Mononuclear cell (primary cell): ENCODE data around the gene FABP3. TPM values are rescaled to one million over a fixed set of nuclear protein-coding genes. Genes with fewer than 3 reads are reported as not detected.

Source experiments
- H3K27me3 ChIP-seq: 2 replicates; pipeline ENCODE4 v1.6.0; 2011; ENCODE audit warnings: low read length, control low read depth; ENCODE audit not compliant: insufficient read depth
- H3K4me1 ChIP-seq: 2 replicates; pipeline ENCODE4 v1.5.1; 2011; ENCODE audit warnings: mild to moderate bottlenecking, low read length, control low read depth; ENCODE audit not compliant: insufficient read depth
- H3K4me3 ChIP-seq: 2 replicates; pipeline ENCODE4 v1.5.1; 2011; ENCODE audit warnings: mild to moderate bottlenecking, low read length, moderate library complexity
- H3K9me3 ChIP-seq: 2 replicates; pipeline ENCODE4 v1.5.1; 2011; ENCODE audit warnings: low read depth, mild to moderate bottlenecking, control low read depth, low read length
- total RNA-seq: library from RNA; depleted of rRNA; stranded (reverse); fragments of >200 nt; gene quantifications from one replicate; pipeline ENCODE4 v1.2.3, GENCODE V29; 2012

FABP3 gene
- total RNA-seq = not detected

DNA sequence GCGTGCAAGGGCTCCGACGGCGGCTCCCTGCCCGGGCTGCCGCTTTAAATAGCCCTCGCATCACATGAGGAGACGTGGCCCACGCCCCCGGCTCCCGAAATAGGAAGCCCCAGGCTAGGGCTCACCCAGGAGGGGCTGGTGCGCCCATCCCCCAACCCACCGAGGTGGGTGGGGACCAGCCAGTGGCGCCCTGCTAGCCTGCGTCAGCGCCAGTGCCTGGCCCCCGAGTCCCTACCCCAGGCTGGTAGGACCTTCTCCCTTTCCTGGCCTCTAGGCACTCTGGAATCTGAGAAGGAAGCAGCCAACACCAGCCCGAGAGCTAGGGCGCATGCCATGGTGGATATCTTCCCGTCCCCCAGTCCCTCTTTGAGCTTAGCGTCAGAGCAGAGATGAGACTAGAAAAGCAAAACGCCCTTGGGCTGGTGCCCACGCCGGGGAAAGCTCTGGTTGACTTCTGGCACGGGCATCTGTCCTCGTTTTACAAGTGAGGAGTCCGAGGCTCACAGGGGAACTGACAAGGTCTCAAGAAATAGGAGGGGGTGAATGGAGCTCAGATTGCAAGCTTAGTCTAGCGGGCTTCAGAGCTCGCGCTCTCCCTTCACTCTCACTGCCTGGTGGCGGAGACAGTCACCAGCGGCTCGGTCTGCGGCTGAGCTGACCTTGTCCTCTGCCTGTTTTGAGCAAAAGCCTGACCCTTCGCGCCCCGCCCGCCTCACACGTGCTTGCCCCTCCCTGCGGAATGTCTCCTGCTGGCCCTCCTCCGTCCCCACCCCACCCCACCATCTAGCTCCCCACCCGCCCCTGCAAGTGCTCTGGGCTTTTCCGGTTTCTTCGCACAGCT is at the start of gene FABP3:
TSS of gene FABP3 (minus strand) at position 21 of the 841 bp plus-strand sequence. CDS start 62 bp downstream, outside the sequence.
- H3K4me3 ChIP-seq = peak within 1 kb of the TSS; percentile 10
- H3K27me3 ChIP-seq = no peaks in the 10 kb centered on the region
- H3K9me3 ChIP-seq = no peaks in the 10 kb centered on the region
- H3K4me1 ChIP-seq = peaks cover 11% of the 10 kb centered on the region

GRCh38 chr1:31421371-31422040 is 48.6 kb upstream of the FABP3 start:
- Histone ChIP-seq H3K27me3 (no peaks in the 10 kb centered on the region), H3K4me3 (no peak overlapping the region), H3K4me1 (peaks cover 15% of the 10 kb centered on the region), H3K9me3 (no peaks in the 10 kb centered on the region)

- Histone ChIP-seq H3K4me3 (no peak overlapping the region), H3K9me3 (no peaks in the 10 kb centered on the region), H3K27me3 (no peaks in the 10 kb centered on the region), H3K4me1 (peaks cover 15% of the 10 kb centered on the region)
These were observed 47.8 kb upstream of the FABP3 start for GRCh38 chr1:31420716-31421115.

DNA sequence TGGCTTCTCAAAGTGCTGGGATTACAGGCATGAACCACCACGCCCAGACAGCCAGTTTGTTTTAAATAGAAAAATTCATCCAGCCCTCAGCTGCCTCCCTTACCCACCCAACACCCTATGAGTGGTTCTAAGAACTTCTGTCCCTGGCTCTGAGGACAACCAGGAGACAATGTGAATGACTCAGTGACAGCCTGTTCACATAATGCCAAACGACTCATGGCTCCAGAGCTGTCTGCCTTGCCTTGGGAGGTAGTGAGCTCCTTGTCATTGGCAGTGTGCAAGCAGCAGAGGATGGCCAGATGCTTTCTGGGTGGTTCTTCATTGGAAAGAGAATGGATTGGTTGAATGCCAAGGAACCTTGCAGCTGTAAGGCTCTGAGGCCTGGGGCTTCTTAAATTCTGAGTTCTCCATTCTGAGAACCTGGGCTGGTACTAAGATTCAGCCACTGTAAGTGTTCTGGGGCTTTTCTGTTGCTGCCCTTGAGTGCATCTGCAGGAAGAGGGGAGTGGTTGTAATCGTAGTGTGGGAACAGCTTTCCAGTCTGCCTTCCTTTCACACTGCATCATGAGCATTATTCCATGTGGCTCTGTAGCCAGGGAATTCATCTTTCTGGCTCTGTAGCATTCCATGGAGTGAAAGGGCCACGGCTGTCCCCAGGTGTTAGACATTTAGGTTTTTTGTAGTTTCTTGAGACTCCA is 45.9 kb upstream of the FABP3 start:
- no peaks in the 10 kb centered on the region for H3K9me3 ChIP-seq
- H3K27me3 ChIP-seq = peaks cover 17% of the 10 kb centered on the region
- H3K4me3 ChIP-seq = no peak overlapping the region

DNA sequence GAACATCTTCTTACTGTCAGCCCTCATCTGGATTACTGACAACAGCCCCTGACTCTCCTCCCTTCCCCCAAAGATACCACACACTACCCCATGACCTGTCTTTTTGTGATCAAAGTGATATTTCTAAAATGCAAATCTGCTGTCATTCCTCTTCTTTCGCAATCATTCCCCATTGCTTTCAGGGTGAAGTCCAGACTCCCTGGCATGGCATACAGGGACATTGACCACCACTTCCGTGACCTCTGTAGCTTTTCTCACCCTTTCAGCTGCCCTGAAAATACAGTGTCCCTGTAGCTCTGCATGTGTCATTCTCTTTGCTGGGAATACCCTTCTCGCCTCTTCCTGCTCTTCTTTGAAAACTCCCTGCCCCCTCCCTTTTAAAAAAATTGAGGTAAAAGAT is 44.3 kb upstream of the FABP3 start:
- no peaks in the 10 kb centered on the region for H3K9me3 ChIP-seq
- H3K27me3 ChIP-seq = peaks cover 24% of the 10 kb centered on the region
- H3K4me3 ChIP-seq = no peak overlapping the region
- H3K4me1 ChIP-seq = peaks cover 14% of the 10 kb centered on the region

More for the DNA sequence above, 45.9 kb upstream of the FABP3 start:
- peaks cover 17% of the 10 kb centered on the region for H3K4me1 ChIP-seq

GRCh38 chr1:31416101-31416736 is 43.3 kb upstream of the FABP3 start:
- H3K9me3 ChIP-seq = no peaks in the 10 kb centered on the region

DNA sequence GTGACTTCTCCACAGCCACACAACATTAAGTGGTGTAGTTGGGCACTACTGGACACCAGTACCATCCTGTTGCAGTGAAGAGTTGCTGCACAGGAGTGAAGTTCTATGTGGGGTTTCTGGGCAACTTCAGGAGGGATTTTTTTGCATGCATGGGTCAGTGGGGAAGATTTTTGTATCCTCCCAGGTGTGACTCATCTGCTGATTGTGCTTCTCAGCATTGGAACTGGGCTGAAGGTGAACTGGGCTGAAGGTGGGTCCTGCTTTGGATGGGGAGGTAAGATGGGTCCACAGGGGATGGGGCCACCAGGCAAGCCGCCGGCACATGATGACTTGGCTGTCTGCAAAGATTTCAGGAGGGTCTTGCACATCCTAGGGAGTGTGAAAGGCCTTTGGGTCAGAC is 42.8 kb upstream of the FABP3 start:
- Histone ChIP-seq H3K4me3 (no peak overlapping the region), H3K27me3 (peaks cover 37% of the 10 kb centered on the region), H3K4me1 (peaks cover 14% of the 10 kb centered on the region), H3K9me3 (no peaks in the 10 kb centered on the region)

More at GRCh38 chr1:31416101-31416736, 43.3 kb upstream of the FABP3 start:
- Histone ChIP-seq H3K4me3 (no peak overlapping the region), H3K27me3 (peaks cover 33% of the 10 kb centered on the region), H3K4me1 (peaks cover 14% of the 10 kb centered on the region)

DNA sequence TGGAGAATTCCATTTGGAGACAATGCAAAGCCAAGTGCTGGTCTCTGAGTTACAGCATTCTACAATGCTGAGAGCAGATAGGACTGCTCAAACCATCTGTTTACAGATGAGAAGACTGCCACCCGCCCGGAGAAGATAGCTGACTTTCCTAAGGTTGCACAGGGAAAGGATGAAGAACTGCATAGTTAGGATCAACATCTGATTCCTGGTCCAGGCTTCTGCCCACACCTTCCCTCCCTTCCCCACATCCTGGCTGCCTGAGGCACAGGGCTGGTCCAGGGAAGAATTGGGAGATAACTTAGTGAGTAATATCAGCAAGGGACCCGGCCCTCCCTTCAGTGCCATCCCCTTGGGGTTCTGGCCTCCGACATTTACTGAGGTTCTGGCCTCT is 42.1 kb upstream of the FABP3 start:
- Histone ChIP-seq H3K9me3 (no peaks in the 10 kb centered on the region), H3K4me3 (no peak overlapping the region), H3K27me3 (peaks cover 37% of the 10 kb centered on the region)

GRCh38 chr1:31413405-31414001 is 40.6 kb upstream of the FABP3 start:
- Histone ChIP-seq H3K4me3 (peak overlapping the region; percentile 38), H3K9me3 (no peaks in the 10 kb centered on the region), H3K27me3 (peaks cover 37% of the 10 kb centered on the region), H3K4me1 (peaks cover 14% of the 10 kb centered on the region)

More for the DNA sequence above, 42.1 kb upstream of the FABP3 start:
- H3K4me1 ChIP-seq = peaks cover 14% of the 10 kb centered on the region

DNA sequence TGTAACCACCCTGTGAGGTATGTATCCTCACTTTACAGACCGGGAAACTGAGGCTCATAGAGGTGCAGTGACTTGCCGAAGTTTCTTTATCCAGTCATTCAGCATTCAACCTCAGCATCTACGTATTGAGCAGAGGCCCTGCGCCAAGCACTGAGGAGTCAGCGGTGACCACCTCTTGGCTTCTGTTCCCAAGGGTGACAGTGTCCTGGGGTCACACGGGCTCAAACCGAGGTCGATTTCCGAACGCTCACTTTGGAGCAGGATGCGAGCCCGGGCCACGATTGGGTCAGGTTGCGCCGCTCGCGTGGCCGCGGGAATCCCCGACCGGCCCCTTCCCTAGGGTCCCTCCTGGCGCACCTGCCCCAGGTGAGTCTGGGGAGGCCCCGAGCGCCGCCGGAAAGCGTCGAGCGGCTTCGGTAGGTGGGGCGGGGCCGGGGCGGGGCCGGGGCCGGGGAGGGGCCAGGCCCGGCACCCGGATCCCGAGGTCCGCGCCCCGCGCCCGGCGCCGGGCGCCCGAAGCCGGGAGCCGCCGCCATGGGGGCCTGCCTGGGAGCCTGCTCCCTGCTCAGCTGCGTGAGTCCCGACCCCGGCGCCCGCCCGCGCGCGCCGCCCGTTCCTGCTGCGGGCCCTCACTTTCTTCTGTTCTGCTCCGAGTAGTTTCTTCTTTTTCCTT is 40.0 kb upstream of the FABP3 start, which contains the start of gene SERINC2:
TSS of gene SERINC2 (plus strand) at position 482 of the 673 bp plus-strand sequence. CDS start at position 535, 53 bp downstream.
- peaks cover 14% of the 10 kb centered on the region for H3K4me1 ChIP-seq
- peaks cover 37% of the 10 kb centered on the region for H3K27me3 ChIP-seq
- peak within 1 kb of the TSS; percentile 38 for H3K4me3 ChIP-seq
- no peaks in the 10 kb centered on the region for H3K9me3 ChIP-seq

- H3K27me3 ChIP-seq = peaks cover 37% of the 10 kb centered on the region
- no peak overlapping the region for H3K4me3 ChIP-seq
- peaks cover 14% of the 10 kb centered on the region for H3K4me1 ChIP-seq
- no peaks in the 10 kb centered on the region for H3K9me3 ChIP-seq
These were observed 39.3 kb upstream of the FABP3 start for GRCh38 chr1:31412205-31412604.

GRCh38 chr1:31410871-31411270 is 38.0 kb upstream of the FABP3 start:
- H3K4me3 ChIP-seq = no peak overlapping the region
- H3K9me3 ChIP-seq = no peaks in the 10 kb centered on the region
- peaks cover 37% of the 10 kb centered on the region for H3K27me3 ChIP-seq
- H3K4me1 ChIP-seq = peaks cover 14% of the 10 kb centered on the region

GRCh38 chr1:31409946-31410858 is 37.3 kb upstream of the FABP3 start:
- Histone ChIP-seq H3K27me3 (peaks cover 34% of the 10 kb centered on the region), H3K4me3 (no peak overlapping the region), H3K4me1 (peaks cover 14% of the 10 kb centered on the region), H3K9me3 (no peaks in the 10 kb centered on the region)
